Duodenal mucosa (tissue), 2 donors: ENCODE results near the gene PPARG.

Experiments
- H3K27ac ChIP-seq: one replicate; pipeline ENCODE4 v1.7.0; 2013; ENCODE audit warnings: low read depth, low read length
- H3K27me3 ChIP-seq, 2 donors: one replicate each; pipeline ENCODE4 v1.7.0; 2013; ENCODE audit warnings: low read length in 2 of 2, control low read depth in 1 of 2; ENCODE audit not compliant: insufficient read depth in 2 of 2, control insufficient read depth in 1 of 2
- H3K36me3 ChIP-seq, 2 donors: one replicate each; pipeline ENCODE4 v1.7.0; 2013; ENCODE audit warnings: low read length in 2 of 2, control low read depth in 1 of 2; ENCODE audit not compliant: insufficient read depth in 2 of 2, control insufficient read depth in 1 of 2
- H3K4me1 ChIP-seq, 2 donors: one replicate each; pipeline ENCODE4 v1.7.0; 2013; ENCODE audit warnings: low read length in 2 of 2, control low read depth in 1 of 2; ENCODE audit not compliant: insufficient read depth in 2 of 2, control insufficient read depth in 1 of 2
- H3K4me3 ChIP-seq, 2 donors: one replicate each; pipeline ENCODE4 v1.7.0; 2013; ENCODE audit warnings: low read length in 2 of 2, low read depth in 1 of 2
- H3K9ac ChIP-seq, 2 donors: one replicate each; pipeline ENCODE4 v1.7.0; 2013; ENCODE audit warnings: low read length in 2 of 2, low read depth in 1 of 2
- H3K9me3 ChIP-seq, 2 donors: one replicate each; pipeline ENCODE4 v1.7.0; 2013; ENCODE audit warnings: low read length in 2 of 2, control low read depth in 1 of 2; ENCODE audit not compliant: control insufficient read depth in 1 of 2

The PPARG gene

GRCh38 chr3:12292770-12293169 lies 3.9 kb downstream of the PPARG start:
- H3K36me3 ChIP-seq, result no peaks in the 10 kb centered on the region
- H3K4me1 ChIP-seq, result peaks cover 2 to 15% of the 10 kb centered on the region in 2 donors
- H3K9me3 ChIP-seq, result no peaks in the 10 kb centered on the region
- H3K4me3 ChIP-seq, result no peak overlapping the region
- H3K27ac ChIP-seq, result no peak overlapping the region
- H3K27me3 ChIP-seq, result no peaks in the 10 kb centered on the region
- H3K9ac ChIP-seq, result no peak overlapping the region

- Histone ChIP-seq H3K9ac (no peak overlapping the region), H3K9me3 (no peaks in the 10 kb centered on the region), H3K36me3 (no peaks in the 10 kb centered on the region), H3K27me3 (no peaks in the 10 kb centered on the region), H3K4me3 (no peak overlapping the region), H3K27ac (no peak overlapping the region), H3K4me1 (peaks cover 0 to 10% of the 10 kb centered on the region in 2 donors)
These were observed 6.2 kb downstream of the PPARG start for GRCh38 chr3:12294885-12295580.

- H3K9me3 ChIP-seq, result no peaks in the 10 kb centered on the region
- H3K27me3 ChIP-seq, result no peaks in the 10 kb centered on the region
- H3K4me1 ChIP-seq, result peaks cover 5 to 10% of the 10 kb centered on the region in 2 donors
- H3K9ac ChIP-seq, result no peak overlapping the region
- no peak overlapping the region for H3K27ac ChIP-seq
- no peaks in the 10 kb centered on the region for H3K36me3 ChIP-seq
- no peak overlapping the region for H3K4me3 ChIP-seq
These were observed 7.6 kb downstream of the PPARG start for GRCh38 chr3:12296511-12296910.

GRCh38 chr3:12299026-12299425 lies 10.2 kb downstream of the PPARG start:
- no peaks in the 10 kb centered on the region for H3K9me3 ChIP-seq
- peaks cover 8 to 17% of the 10 kb centered on the region in 2 donors for H3K4me1 ChIP-seq
- H3K9ac ChIP-seq, result no peak overlapping the region
- H3K27me3 ChIP-seq, result no peaks in the 10 kb centered on the region
- no peaks in the 10 kb centered on the region for H3K36me3 ChIP-seq
- H3K27ac ChIP-seq, result no peak overlapping the region
- H3K4me3 ChIP-seq, result no peak overlapping the region

GRCh38 chr3:12300137-12300536 lies 11.3 kb downstream of the PPARG start:
- Histone ChIP-seq H3K4me1 (peaks cover 8 to 17% of the 10 kb centered on the region in 2 donors), H3K36me3 (no peaks in the 10 kb centered on the region), H3K9me3 (no peaks in the 10 kb centered on the region), H3K27ac (no peak overlapping the region), H3K27me3 (no peaks in the 10 kb centered on the region), H3K4me3 (no peak overlapping the region), H3K9ac (no peak overlapping the region)

- Histone ChIP-seq H3K4me3 (no peak overlapping the region), H3K27ac (no peak overlapping the region), H3K9me3 (no peaks in the 10 kb centered on the region), H3K36me3 (no peaks in the 10 kb centered on the region), H3K4me1 (peaks cover 8 to 17% of the 10 kb centered on the region in 2 donors), H3K9ac (no peak overlapping the region), H3K27me3 (no peaks in the 10 kb centered on the region)
These were observed 12.2 kb downstream of the PPARG start for GRCh38 chr3:12301031-12301430.

GRCh38 chr3:12301513-12301912 lies 12.6 kb downstream of the PPARG start:
- Histone ChIP-seq H3K4me3 (no peak overlapping the region), H3K9ac (no peak overlapping the region), H3K4me1 (peaks cover 8 to 17% of the 10 kb centered on the region in 2 donors)

GRCh38 chr3:12302564-12302963 lies 13.7 kb downstream of the PPARG start:
- Histone ChIP-seq H3K9ac (no peak overlapping the region), H3K4me1 (peaks cover 8 to 17% of the 10 kb centered on the region in 2 donors), H3K27ac (no peak overlapping the region), H3K36me3 (no peaks in the 10 kb centered on the region), H3K4me3 (no peak overlapping the region), H3K27me3 (no peaks in the 10 kb centered on the region), H3K9me3 (no peaks in the 10 kb centered on the region)

More at GRCh38 chr3:12301513-12301912, 12.6 kb downstream of the PPARG start:
- no peaks in the 10 kb centered on the region for H3K27me3 ChIP-seq
- no peak overlapping the region for H3K27ac ChIP-seq
- no peaks in the 10 kb centered on the region for H3K36me3 ChIP-seq
- no peaks in the 10 kb centered on the region for H3K9me3 ChIP-seq

GRCh38 chr3:12303534-12303933 lies 14.7 kb downstream of the PPARG start:
- Histone ChIP-seq H3K27ac (no peak overlapping the region), H3K27me3 (no peaks in the 10 kb centered on the region), H3K9ac (no peak overlapping the region), H3K4me1 (peaks cover 13 to 17% of the 10 kb centered on the region in 2 donors), H3K9me3 (no peaks in the 10 kb centered on the region), H3K36me3 (no peaks in the 10 kb centered on the region), H3K4me3 (no peak overlapping the region)

GRCh38 chr3:12303993-12304392 lies 15.1 kb downstream of the PPARG start:
- Histone ChIP-seq H3K9me3 (no peaks in the 10 kb centered on the region), H3K36me3 (no peaks in the 10 kb centered on the region), H3K4me1 (peaks cover 13 to 17% of the 10 kb centered on the region in 2 donors), H3K27ac (no peak overlapping the region), H3K9ac (no peak overlapping the region), H3K4me3 (no peak overlapping the region), H3K27me3 (no peaks in the 10 kb centered on the region)
